MM.1S (cell line): Measurements from ENCODE around the gene RIPK4.

Source experiments
- DNase-seq: peaks from one replicate; pipeline ENCODE4 v3.0.0-alpha.2; 2015
- H2AFZ ChIP-seq: fragments of 300-600 bp; sonication (generic); 2 replicates; pipeline ENCODE4 v1.6.0; 2016; ENCODE audit warnings: antibody characterized with exemption, low read length
- H3F3A ChIP-seq: fragments of 300-600 bp; sonication (generic); 2 replicates; pipeline ENCODE4 v1.6.1; 2016; ENCODE audit warnings: mild to moderate bottlenecking, antibody characterized with exemption, low read length, moderate library complexity, mixed read lengths; ENCODE audit not compliant: insufficient read depth
- H3K27ac ChIP-seq: fragments of 300-600 bp; sonication (generic); 2 replicates; pipeline ENCODE4 v1.5.1; 2016; ENCODE audit warnings: mild to moderate bottlenecking, low read length
- H3K27me3 ChIP-seq: fragments of 300-600 bp; sonication (generic); replicated peaks from 2 replicates; pipeline ENCODE4 v1.6.0; 2016; ENCODE audit warnings: low read length; ENCODE audit not compliant: insufficient read depth
- H3K36me3 ChIP-seq: fragments of 300-600 bp; sonication (generic); replicated peaks from 2 replicates; pipeline ENCODE4 v1.6.1; 2016; ENCODE audit warnings: mild to moderate bottlenecking, low read length, mixed read lengths; ENCODE audit not compliant: insufficient read depth
- H3K4me1 ChIP-seq: fragments of 300-600 bp; sonication (generic); 2 replicates; pipeline ENCODE4 v1.6.1; 2016; ENCODE audit warnings: low read length, mixed read lengths
- H3K4me2 ChIP-seq: fragments of 300-600 bp; sonication (generic); 2 replicates; pipeline ENCODE4 v1.6.0; 2016; ENCODE audit warnings: low read depth, low read length
- H3K4me3 ChIP-seq: fragments of 300-600 bp; sonication (generic); 2 replicates; pipeline ENCODE4 v1.5.1; 2016; ENCODE audit warnings: low read length, mixed read lengths
- H3K79me2 ChIP-seq: fragments of 300-600 bp; sonication (generic); 2 replicates; pipeline ENCODE4 v1.6.1; 2016; ENCODE audit warnings: mixed run types, low read length, mixed read lengths
- H3K9ac ChIP-seq: fragments of 300-600 bp; sonication (generic); 2 replicates; pipeline ENCODE4 v1.6.1; 2016; ENCODE audit warnings: low read length, mixed read lengths
- H3K9me2 ChIP-seq: fragments of 300-600 bp; sonication (generic); replicated peaks from 2 replicates; pipeline ENCODE4 v1.6.1; 2016; ENCODE audit warnings: mild to moderate bottlenecking, low read length, mixed read lengths; ENCODE audit not compliant: insufficient read depth
- H3K9me3 ChIP-seq: fragments of 300-600 bp; sonication (generic); replicated peaks from 2 replicates; pipeline ENCODE4 v1.6.1; 2016; ENCODE audit warnings: mild to moderate bottlenecking, low read length, mixed read lengths; ENCODE audit not compliant: insufficient read depth
- H4K20me1 ChIP-seq: fragments of 300-600 bp; sonication (generic); 2 replicates; pipeline ENCODE4 v1.6.1; 2016; ENCODE audit warnings: mild to moderate bottlenecking, low read length, moderate library complexity, mixed read lengths; ENCODE audit not compliant: insufficient read depth
- CTCF ChIP-seq: fragments of 300-600 bp; sonication (generic); IDR thresholded peaks from 2 replicates; pipeline ENCODE4 v1.5.1; 2016; ENCODE audit warnings: antibody characterized with exemption, low read length, mixed read lengths
- EZH2 ChIP-seq: fragments of 300-600 bp; sonication (generic); optimal IDR thresholded peaks from 2 replicates; pipeline ENCODE3; 2017; ENCODE audit warnings: low read depth, mild to moderate bottlenecking, antibody characterized with exemption, low read length, mixed read lengths
- EZH2phosphoT487 ChIP-seq: fragments of 300-600 bp; sonication (generic); IDR thresholded peaks from 2 replicates; pipeline ENCODE4 v1.6.1; 2018; ENCODE audit warnings: antibody characterized with exemption, low read length

The RIPK4 gene

GRCh38 chr21:41743321-41744027, 23.4 kb downstream of the RIPK4 start:
- Histone ChIP-seq H3K27ac (no peak overlapping the region), H3F3A (no peaks in the 10 kb centered on the region), H3K4me1 (no peaks in the 10 kb centered on the region)

DNA sequence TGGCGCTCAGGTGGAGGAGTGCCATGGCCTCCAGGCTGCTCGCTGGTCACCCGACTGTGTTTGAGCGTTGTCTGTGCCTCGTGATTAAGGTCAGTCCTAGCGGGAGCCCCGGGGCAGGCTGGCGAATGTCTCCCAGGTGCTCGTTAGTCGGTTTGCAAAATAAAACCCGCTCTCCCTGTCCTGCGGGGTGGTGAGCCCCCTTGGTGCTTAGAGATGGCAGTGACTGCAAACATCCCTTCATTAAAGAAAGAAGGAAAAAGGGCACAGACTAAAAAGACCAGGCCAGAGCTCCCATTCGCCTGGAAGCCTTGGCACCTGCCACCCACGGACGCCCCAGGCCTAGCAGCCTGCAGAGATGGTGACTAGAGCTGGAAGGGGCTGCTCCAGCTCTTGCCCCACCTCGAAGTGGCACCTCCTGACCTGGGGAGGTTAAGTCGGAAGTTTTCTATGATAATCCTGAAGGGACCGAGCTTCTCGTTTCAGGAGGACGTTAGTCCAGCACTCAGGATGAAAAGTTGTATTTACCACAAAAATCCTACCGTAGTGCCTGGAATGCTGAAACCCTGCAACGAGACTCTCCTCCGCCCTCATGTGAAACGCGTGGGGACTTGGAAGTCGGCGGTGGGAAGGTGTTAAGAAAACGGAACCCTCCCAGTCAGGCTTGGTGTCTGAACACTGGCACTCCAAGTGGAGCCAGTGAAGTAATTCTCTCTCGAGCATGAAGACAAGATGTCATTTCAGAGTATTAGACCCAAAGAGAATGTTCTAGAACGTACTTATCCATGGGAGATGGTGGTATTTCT, 24.6 kb downstream of the RIPK4 start:
- Histone ChIP-seq H3K9ac (no peak overlapping the region), H3K4me1 (no peaks in the 10 kb centered on the region), H2AFZ (no peak overlapping the region), H3F3A (no peaks in the 10 kb centered on the region), H3K36me3 (no peaks in the 10 kb centered on the region), H3K4me2 (no peak overlapping the region), H3K4me3 (no peak overlapping the region), H3K27ac (no peak overlapping the region), H3K27me3 (peaks cover 100% of the 10 kb centered on the region), H3K9me2 (no peaks in the 10 kb centered on the region), H3K79me2 (no peaks in the 10 kb centered on the region), H3K9me3 (no peaks in the 10 kb centered on the region), H4K20me1 (no peaks in the 10 kb centered on the region)
- TF ChIP-seq EZH2phosphoT487: no peak
- no peak for DNase-seq

More at GRCh38 chr21:41743321-41744027, 23.4 kb downstream of the RIPK4 start:
- Histone ChIP-seq H2AFZ (no peak overlapping the region), H3K36me3 (no peaks in the 10 kb centered on the region), H3K27me3 (peaks cover 100% of the 10 kb centered on the region), H3K4me2 (no peak overlapping the region), H3K4me3 (no peak overlapping the region), H3K9me2 (no peaks in the 10 kb centered on the region), H3K9me3 (no peaks in the 10 kb centered on the region), H3K9ac (no peak overlapping the region), H3K79me2 (no peaks in the 10 kb centered on the region), H4K20me1 (no peaks in the 10 kb centered on the region)
- TF ChIP-seq EZH2phosphoT487: no peak
- no peak for TF ChIP-seq CTCF
- DNase-seq: no peak

GRCh38 chr21:41741253-41742072, 25.4 kb downstream of the RIPK4 start:
- no peak overlapping the region for H3K27ac ChIP-seq
- H3K9me3 ChIP-seq: no peaks in the 10 kb centered on the region

More at GRCh38 chr21:41741253-41742072, 25.4 kb downstream of the RIPK4 start:
- Histone ChIP-seq H3F3A (no peaks in the 10 kb centered on the region), H4K20me1 (no peaks in the 10 kb centered on the region), H3K79me2 (no peaks in the 10 kb centered on the region), H3K36me3 (no peaks in the 10 kb centered on the region), H2AFZ (no peak overlapping the region), H3K9me2 (no peaks in the 10 kb centered on the region), H3K27me3 (peaks cover 100% of the 10 kb centered on the region), H3K4me3 (no peak overlapping the region), H3K9ac (no peak overlapping the region), H3K4me1 (no peaks in the 10 kb centered on the region), H3K4me2 (no peak overlapping the region)
- DNase-seq: no peak
- TF ChIP-seq EZH2 (no peak), CTCF (no peak), EZH2phosphoT487 (no peak)
